Thymus (tissue), 14 donors: ENCODE results near the gene STX5. TPM values are rescaled to one million over a fixed set of nuclear protein-coding genes. Genes with fewer than 3 reads are reported as not detected.

Source experiments
- DNase-seq, 9 donors: peaks; one replicate each; pipeline ENCODE4 v3.0.0-alpha.2; 2013; ENCODE audit warnings: low spot score in 9 of 9, low read depth in 6 of 9, missing footprints in 1 of 9
- H3K27ac ChIP-seq, 2 donors: one replicate each; pipeline ENCODE4 v1.5.1; 2013; ENCODE audit warnings: control low read depth in 1 of 2, low read depth in 1 of 2, low read length in 1 of 2, mild to moderate bottlenecking in 1 of 2, moderate library complexity in 1 of 2
- H3K27me3 ChIP-seq, 2 donors: one replicate each; pipeline ENCODE4 v1.5.1; 2013; ENCODE audit warnings: low read length in 1 of 2; ENCODE audit not compliant: control insufficient read depth in 2 of 2, insufficient read depth in 1 of 2
- H3K36me3 ChIP-seq, 2 donors: one replicate each; pipeline ENCODE4 v1.5.1; 2013; ENCODE audit warnings: low read length in 1 of 2, mild to moderate bottlenecking in 1 of 2, moderate library complexity in 1 of 2; ENCODE audit not compliant: control insufficient read depth in 2 of 2, insufficient read depth in 2 of 2
- H3K4me1 ChIP-seq, 2 donors: one replicate each; pipeline ENCODE4 v1.5.1; 2013; ENCODE audit warnings: low read length in 2 of 2; ENCODE audit not compliant: control insufficient read depth in 2 of 2, insufficient read depth in 2 of 2
- H3K4me3 ChIP-seq, 2 donors: one replicate each; pipeline ENCODE4 v1.5.1; 2013; ENCODE audit warnings: low read length in 2 of 2, control low read depth in 1 of 2, mild to moderate bottlenecking in 1 of 2
- H3K9me3 ChIP-seq, 2 donors: one replicate each; pipeline ENCODE4 v1.5.1; 2013; ENCODE audit warnings: low read length in 1 of 2, mild to moderate bottlenecking in 1 of 2; ENCODE audit not compliant: control insufficient read depth in 2 of 2, insufficient read depth in 1 of 2
- WGBS: extraction: QIAGEN DNeasy Blood & Tissue Kit; methylation state at CpG from one replicate; pipeline ENCODE4 v1.1.7; 2013; 5-methylcytosine and 5-hydroxymethylcytosine counted together
- long read RNA-seq, 10 donors: transcript quantifications; one replicate each; lab custom pipeline, GENCODE V29; 2026
- polyA plus RNA-seq: library from polyadenylated mRNA; stranded (reverse); fragments of 200-250 nt; gene quantifications from one replicate; pipeline ENCODE4 v1.2.3, GENCODE V29; 2013
- total RNA-seq: library from RNA; stranded (reverse); fragments of 120-200 nt; gene quantifications from one replicate; pipeline ENCODE4 v1.2.4, GENCODE V29; 2013
- donor health status: healthy.

STX5 gene
- total RNA-seq (30.0 TPM), polyA plus RNA-seq (31.2 TPM)
- long read RNA-seq, donor 1, partial matches to known transcripts = 0 of 1 reads
- long read RNA-seq, donor 1, other reads (novel, unspliced or antisense) = 0 of 1 reads
- long read RNA-seq, donor 2 = 0 reads
- long read RNA-seq, donor 3, transcript STX5-201 (11 exons, 1,794 nt) = major isoform, 29 of 30 reads
- long read RNA-seq, donor 3, partial matches to known transcripts = 0 of 30 reads
- long read RNA-seq, donor 3, other reads (novel, unspliced or antisense) = 0 of 30 reads
- long read RNA-seq, donor 4, transcript STX5-201 (11 exons, 1,794 nt) = major isoform, 9 of 9 reads
- long read RNA-seq, donor 4, partial matches to known transcripts = 0 of 9 reads
- long read RNA-seq, donor 4, other reads (novel, unspliced or antisense) = 0 of 9 reads
- long read RNA-seq, donor 5, transcript STX5-201 (11 exons, 1,794 nt) = major isoform, 27 of 28 reads
- long read RNA-seq, donor 5, partial matches to known transcripts = 0 of 28 reads
- long read RNA-seq, donor 5, other reads (novel, unspliced or antisense) = 0 of 28 reads
- long read RNA-seq, donor 6, transcript STX5-201 (11 exons, 1,794 nt) = major isoform, 11 of 17 reads
- long read RNA-seq, donor 6, partial matches to known transcripts = 5 of 17 reads
- long read RNA-seq, donor 6, other reads (novel, unspliced or antisense) = 0 of 17 reads
- long read RNA-seq, donor 7, transcript STX5-201 (11 exons, 1,794 nt) = major isoform, 12 of 14 reads
- long read RNA-seq, donor 7, partial matches to known transcripts = 0 of 14 reads
- long read RNA-seq, donor 7, other reads (novel, unspliced or antisense) = 0 of 14 reads
- long read RNA-seq, donor 8, transcript STX5-201 (11 exons, 1,794 nt) = major isoform, 6 of 6 reads
- long read RNA-seq, donor 8, partial matches to known transcripts = 0 of 6 reads
- long read RNA-seq, donor 8, other reads (novel, unspliced or antisense) = 0 of 6 reads
- long read RNA-seq, donor 9, transcript STX5-201 (11 exons, 1,794 nt) = major isoform, 16 of 17 reads
- long read RNA-seq, donor 9, partial matches to known transcripts = 0 of 17 reads
- long read RNA-seq, donor 9, other reads (novel, unspliced or antisense) = 0 of 17 reads
- long read RNA-seq, donor 10, transcript STX5-201 (11 exons, 1,794 nt) = major isoform, 15 of 26 reads
- long read RNA-seq, donor 10, partial matches to known transcripts = 10 of 26 reads
- long read RNA-seq, donor 10, other reads (novel, unspliced or antisense) = 0 of 26 reads

DNA sequence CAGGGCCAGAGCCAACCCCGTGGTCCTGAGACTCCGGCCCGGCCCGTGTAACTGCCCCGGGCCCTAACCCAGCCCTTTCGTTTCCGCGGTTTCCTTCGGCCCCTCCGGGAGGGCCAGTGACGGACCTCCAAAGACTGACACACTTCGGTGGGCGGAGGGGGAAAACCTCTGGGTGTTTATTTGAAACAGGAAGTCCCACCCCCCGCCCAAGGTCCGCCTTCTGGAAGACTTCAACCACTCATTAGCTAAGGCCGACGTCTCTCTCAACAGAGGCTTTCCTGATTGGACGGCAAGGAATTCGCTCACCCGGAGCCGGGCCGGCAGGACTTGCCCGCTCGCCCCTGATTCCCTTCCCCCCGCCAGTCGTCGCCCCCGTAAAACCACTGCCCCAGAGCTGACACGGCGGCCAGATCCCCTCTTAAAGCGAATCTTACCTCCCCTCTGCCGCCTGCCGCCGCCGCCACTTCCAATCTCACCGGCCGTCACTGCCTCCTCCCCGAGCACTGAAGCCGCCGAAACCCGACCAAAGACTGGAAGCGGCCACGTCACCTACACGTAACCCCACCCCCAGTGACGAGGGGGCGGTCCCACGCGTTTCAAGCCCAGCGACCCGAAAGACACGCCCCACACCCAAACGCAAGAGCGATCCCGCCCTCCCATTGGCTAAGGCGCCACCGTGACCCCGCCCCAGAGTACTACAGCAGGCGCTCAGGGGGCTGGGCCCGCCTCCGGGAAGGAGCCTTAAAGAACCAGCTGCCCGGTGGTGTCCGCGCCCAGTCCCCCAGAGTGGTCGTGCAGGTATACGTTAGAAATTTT is at the start of gene STX5:
STX5 (minus strand) TSS at position 532 of the 816 bp plus-strand sequence. CDS start 808 bp downstream, outside the sequence.
- H3K4me3 ChIP-seq = peak within 1 kb of the TSS; percentile 74 to 98
- H3K27ac ChIP-seq = peak within 1 kb of the TSS; percentile 95 to 99
- DNase-seq = peak; percentile 98 to 100 (median 99)
- H3K4me1 ChIP-seq = peaks cover 15 to 20% of the 10 kb centered on the region in 2 donors
- WGBS = under 1% methylated on average over 65 of the region's 65 CpGs
- H3K9me3 ChIP-seq = no peaks in the 10 kb centered on the region
- peaks cover 32 to 46% of the 10 kb centered on the region in 2 donors for H3K36me3 ChIP-seq
- no peaks in the 10 kb centered on the region for H3K27me3 ChIP-seq

DNA sequence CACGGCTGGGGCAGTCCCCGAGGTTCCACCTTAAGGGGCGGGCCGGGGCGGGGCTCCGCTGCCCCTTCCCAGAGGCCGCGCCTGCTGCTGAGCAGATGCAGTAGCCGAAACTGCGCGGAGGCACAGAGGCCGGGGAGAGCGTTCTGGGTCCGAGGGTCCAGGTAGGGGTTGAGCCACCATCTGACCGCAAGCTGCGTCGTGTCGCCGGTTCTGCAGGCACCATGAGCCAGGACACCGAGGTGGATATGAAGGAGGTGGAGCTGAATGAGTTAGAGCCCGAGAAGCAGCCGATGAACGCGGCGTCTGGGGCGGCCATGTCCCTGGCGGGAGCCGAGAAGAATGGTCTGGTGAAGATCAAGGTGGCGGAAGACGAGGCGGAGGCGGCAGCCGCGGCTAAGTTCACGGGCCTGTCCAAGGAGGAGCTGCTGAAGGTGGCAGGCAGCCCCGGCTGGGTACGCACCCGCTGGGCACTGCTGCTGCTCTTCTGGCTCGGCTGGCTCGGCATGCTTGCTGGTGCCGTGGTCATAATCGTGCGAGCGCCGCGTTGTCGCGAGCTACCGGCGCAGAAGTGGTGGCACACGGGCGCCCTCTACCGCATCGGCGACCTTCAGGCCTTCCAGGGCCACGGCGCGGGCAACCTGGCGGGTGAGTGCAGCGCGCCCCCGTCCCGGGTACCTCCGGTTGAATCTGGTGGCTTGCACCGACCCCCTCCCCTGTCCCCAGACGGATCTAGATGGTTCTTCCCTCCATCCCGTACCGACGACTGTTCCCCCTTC is 49.1 kb upstream of the STX5 start, which contains the start of gene SLC3A2:
SLC3A2 (plus strand) TSS at position 94 of the 776 bp plus-strand sequence; CDS start at position 222, 128 bp downstream.
- DNase-seq = peak; percentile 72 to 94 (median 84)
- H3K4me3 ChIP-seq = peak within 1 kb of the TSS; percentile 89 to 96
- no peaks in the 10 kb centered on the region for H3K27me3 ChIP-seq
- peaks cover 32 to 41% of the 10 kb centered on the region in 2 donors for H3K36me3 ChIP-seq
- WGBS = under 1% methylated on average over 69 of the region's 69 CpGs
- H3K9me3 ChIP-seq = no peaks in the 10 kb centered on the region
- H3K4me1 ChIP-seq = peaks cover 17 to 34% of the 10 kb centered on the region in 2 donors
- peak within 1 kb of the TSS; percentile 99 for H3K27ac ChIP-seq

DNA sequence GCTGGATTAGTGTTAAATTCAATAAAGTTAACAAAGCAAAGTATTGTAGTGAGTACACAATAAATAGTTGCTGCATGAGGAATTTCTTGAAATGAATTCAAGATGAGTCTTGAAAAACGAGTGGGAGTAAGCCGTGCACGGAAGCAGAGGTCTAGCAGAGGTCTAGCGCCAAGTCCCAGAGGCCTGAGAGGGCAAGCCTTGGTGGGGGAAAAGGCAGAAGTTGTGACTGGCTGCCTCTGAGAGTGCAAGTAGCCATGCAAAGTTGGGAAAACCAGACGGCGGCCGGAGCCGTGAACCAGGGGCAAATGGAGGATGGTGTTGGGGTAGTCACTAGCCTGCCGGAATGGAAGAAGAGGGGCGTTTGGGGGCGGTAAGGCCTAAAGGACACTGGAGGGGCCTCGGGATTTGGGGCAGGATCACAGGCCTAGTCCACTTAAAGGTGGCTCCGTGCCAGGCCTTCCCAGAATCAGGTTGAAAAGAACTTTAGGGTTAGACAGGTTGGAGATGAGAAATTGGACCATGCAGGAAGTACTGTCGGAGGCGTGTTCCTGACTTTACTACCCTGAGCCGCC is 48.5 kb upstream of the STX5 start:
- H3K4me3 ChIP-seq = peak overlapping the region; percentile 89 to 96
- peak in 2 of 9 donors; percentile 3 to 17 for DNase-seq
- peaks cover 26 to 35% of the 10 kb centered on the region in 2 donors for H3K36me3 ChIP-seq
- peaks cover 17 to 34% of the 10 kb centered on the region in 2 donors for H3K4me1 ChIP-seq
- no peaks in the 10 kb centered on the region for H3K27me3 ChIP-seq
- H3K27ac ChIP-seq = peak overlapping the region; percentile 99
- H3K9me3 ChIP-seq = no peaks in the 10 kb centered on the region
- WGBS = 2% methylated on average over 16 of the region's 16 CpGs

DNA sequence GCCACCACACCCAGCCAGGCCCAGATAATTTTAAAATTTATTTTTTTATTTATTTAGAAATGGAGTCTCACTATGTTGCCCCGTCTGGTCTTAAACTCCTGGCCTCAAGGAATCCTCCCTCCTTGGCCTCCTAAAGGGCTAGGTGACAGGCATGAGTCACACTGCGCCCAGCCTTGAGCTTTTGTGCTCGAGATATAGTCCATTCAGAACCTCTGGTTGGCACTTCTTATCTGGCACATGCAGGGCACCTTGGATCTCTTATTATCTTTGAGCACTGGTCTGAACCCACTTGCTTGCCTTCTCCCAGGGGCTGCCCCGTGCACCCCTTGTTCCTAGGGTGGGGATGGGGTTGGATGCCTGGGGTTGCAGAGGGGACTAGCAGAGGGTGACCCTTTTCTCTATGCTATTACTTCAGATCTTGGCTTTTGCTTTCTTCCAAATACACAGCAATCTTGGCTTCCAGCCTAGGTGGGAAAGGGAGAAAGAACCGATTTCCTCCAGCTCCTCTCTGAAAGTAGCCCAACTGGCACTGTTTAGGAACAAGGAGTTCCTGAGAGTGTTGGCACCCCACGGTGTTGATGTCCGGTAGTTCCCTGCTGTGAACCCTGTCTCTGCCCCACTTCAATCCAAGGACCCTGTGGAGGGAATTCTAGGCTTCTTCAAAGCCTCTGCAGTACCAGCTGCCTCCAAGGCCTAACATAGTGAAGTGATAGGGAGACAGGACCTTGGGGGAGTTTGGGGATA is 47.6 kb upstream of the STX5 start:
- H3K4me3 ChIP-seq = no peak overlapping the region
- H3K36me3 ChIP-seq = peaks cover 17 to 28% of the 10 kb centered on the region in 2 donors
- peaks cover 17 to 34% of the 10 kb centered on the region in 2 donors for H3K4me1 ChIP-seq
- 92% methylated on average over 7 of the region's 7 CpGs for WGBS
- no peak for DNase-seq
- H3K27ac ChIP-seq = peak overlapping the region; percentile 99
- H3K27me3 ChIP-seq = no peaks in the 10 kb centered on the region
- H3K9me3 ChIP-seq = no peaks in the 10 kb centered on the region

DNA sequence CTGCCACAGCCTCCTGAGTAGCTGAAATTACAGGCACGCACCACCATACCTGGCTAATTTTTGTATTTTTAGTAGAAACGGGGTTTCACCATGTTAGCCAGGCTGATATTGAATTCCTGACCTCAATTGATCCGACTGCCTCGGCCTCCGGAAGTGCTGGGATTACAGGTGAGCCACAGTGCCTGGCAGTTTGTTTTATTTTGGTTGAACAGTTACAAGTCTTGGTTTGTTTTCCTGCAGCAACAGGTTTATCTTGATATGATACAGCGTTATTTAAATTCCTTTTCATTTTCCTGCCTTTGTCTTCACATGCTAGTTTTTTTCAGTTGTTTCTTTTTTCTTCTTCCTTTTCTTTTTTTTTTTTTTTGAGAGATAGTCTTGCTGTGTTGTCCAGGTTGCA is 44.9 kb upstream of the STX5 start:
- WGBS = 94% methylated on average over 6 of the region's 6 CpGs
- peaks cover 11 to 15% of the 10 kb centered on the region in 2 donors for H3K4me1 ChIP-seq
- no peak overlapping the region for H3K4me3 ChIP-seq

DNA sequence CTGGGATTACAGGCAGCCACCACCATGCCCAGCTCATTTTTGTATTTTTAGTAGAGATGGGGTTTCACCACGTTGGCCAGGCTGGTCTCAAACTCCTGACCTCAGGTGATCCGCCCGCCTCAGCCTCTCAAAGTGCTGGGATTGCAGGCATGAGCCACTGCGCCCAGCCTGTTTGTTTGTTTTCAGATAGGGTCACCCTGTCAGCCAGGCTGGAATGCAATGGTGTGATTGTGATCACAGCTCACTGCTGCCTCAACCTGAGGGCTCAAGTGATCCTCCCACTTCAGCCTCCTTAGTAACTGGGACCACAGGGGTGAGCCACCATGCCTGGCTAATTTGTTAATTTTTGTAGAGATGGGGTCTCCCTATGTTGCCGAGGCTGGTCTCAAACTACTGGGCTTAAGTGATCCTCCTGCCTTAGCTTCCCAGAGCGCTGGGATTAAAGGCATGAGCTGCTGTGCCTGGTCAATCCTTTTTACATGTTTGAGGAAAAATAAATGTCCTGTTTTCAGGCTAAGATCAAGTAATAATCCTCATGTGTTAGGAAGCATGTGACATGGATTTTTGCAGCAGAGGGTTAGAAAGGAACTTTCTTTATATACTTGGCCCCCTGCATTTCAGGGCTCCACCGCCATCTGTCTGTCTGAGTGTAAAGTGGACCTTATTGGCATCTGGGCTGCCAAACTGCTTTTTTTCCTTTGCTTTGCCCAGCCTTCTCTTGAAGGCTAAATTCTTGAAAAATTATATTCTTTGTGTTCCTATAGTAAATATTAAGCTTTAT is 44.0 kb upstream of the STX5 start:
- DNase-seq = no peak
- peaks cover 0 to 14% of the 10 kb centered on the region in 2 donors for H3K36me3 ChIP-seq
- peaks cover 10 to 13% of the 10 kb centered on the region in 2 donors for H3K4me1 ChIP-seq

More for the DNA sequence above, 44.9 kb upstream of the STX5 start:
- Histone ChIP-seq H3K36me3 (peaks cover 0 to 14% of the 10 kb centered on the region in 2 donors), H3K9me3 (no peaks in the 10 kb centered on the region), H3K27ac (no peak overlapping the region), H3K27me3 (no peaks in the 10 kb centered on the region)
- DNase-seq = no peak

More for the DNA sequence above, 44.0 kb upstream of the STX5 start:
- no peaks in the 10 kb centered on the region for H3K9me3 ChIP-seq
- 97% methylated on average over 7 of the region's 7 CpGs for WGBS
- H3K27me3 ChIP-seq = no peaks in the 10 kb centered on the region
- H3K4me3 ChIP-seq = no peak overlapping the region
- H3K27ac ChIP-seq = no peak overlapping the region
